Panc1 (cell line): ENCODE results near the gene ZNF441. TPM values are rescaled to one million over a fixed set of nuclear protein-coding genes. Genes with fewer than 3 reads are reported as not detected.

Experiments used
- ATAC-seq: fragments of 200-7000 bp; cut with Tn5 transposase; 2 replicates; pipeline ENCODE4 v1.9.1; 2020; ENCODE audit warnings: mild to moderate bottlenecking, moderate library complexity
- BruUV-seq: library from RNA; stranded (reverse); fragments of 400-500 nt; replicated peaks from 2 replicates; lab custom pipeline; 2021; lab: Mats Ljungman, UMichigan
- CTCF ChIA-PET: fragments of 300-600 bp; sonication (Branson Sonifier 250); formaldehyde crosslinking; loops from one replicate; lab custom pipeline; 2022; ENCODE audit warnings: antibody characterized with exemption; lab: Charles Lee
- POLR2A ChIA-PET: fragments of 300-600 bp; sonication (Branson Sonifier 250); formaldehyde crosslinking; loops from one replicate; lab custom pipeline; 2022; ENCODE audit warnings: antibody characterized with exemption; lab: Charles Lee
- DNase-seq: peaks from one replicate; pipeline ENCODE4 v3.0.0-alpha.2; 2010; ENCODE audit warnings: low read depth, low spot score
- H3K27ac ChIP-seq: 2 replicates; pipeline ENCODE4 v1.5.1; 2011; ENCODE audit warnings: mild to moderate bottlenecking, low read length, inconsistent platforms
- H3K27me3 ChIP-seq: fragments of 200-500 bp; sonication (Bioruptor generic); 2 replicates; pipeline ENCODE4 v1.6.0; 2014; ENCODE audit warnings: low read length, inconsistent platforms; ENCODE audit not compliant: control insufficient read depth, insufficient read depth
- H3K36me3 ChIP-seq: fragments of 200-500 bp; sonication (Bioruptor generic); 2 replicates; pipeline ENCODE4 v1.5.1; 2014; ENCODE audit warnings: inconsistent platforms, mild to moderate bottlenecking, low read length, moderate library complexity; ENCODE audit not compliant: control insufficient read depth, insufficient read depth
- H3K4me1 ChIP-seq: 2 replicates; pipeline ENCODE4 v1.5.1; 2011; ENCODE audit warnings: inconsistent platforms, mild to moderate bottlenecking, low read length, moderate library complexity; ENCODE audit not compliant: control insufficient read depth, insufficient read depth
- H3K4me3 ChIP-seq, 2 experiments: 2 replicates each; pipeline ENCODE4 v1.5.1; 2011 to 2012; ENCODE audit warnings: low read depth in 2 of 2, low read length in 2 of 2, mild to moderate bottlenecking in 2 of 2, inconsistent platforms in 1 of 2, moderate library complexity in 1 of 2
- H3K9me3 ChIP-seq: fragments of 200-500 bp; sonication (Bioruptor generic); 2 replicates; pipeline ENCODE4 v1.5.1; 2014; ENCODE audit warnings: low read depth, mild to moderate bottlenecking, inconsistent platforms, low read length, moderate library complexity; ENCODE audit not compliant: control insufficient read depth, insufficient read depth
- CTCF ChIP-seq: fragments of 450-650 bp; IDR thresholded peaks from 2 replicates; pipeline ENCODE4 v1.5.1; 2017; ENCODE audit warnings: mild to moderate bottlenecking
- POLR2AphosphoS5 ChIP-seq: IDR thresholded peaks from 2 replicates; pipeline ENCODE4 v1.6.1; 2012; ENCODE audit warnings: mild to moderate bottlenecking, low read depth, low read length, moderate library complexity
- REST ChIP-seq, 2 experiments: IDR thresholded peaks; 2 replicates each; pipeline ENCODE4 v1.6.1; 2011 to 2012; ENCODE audit warnings: low read depth in 2 of 2, control low read depth in 1 of 2, low read length in 1 of 2, mild to moderate bottlenecking in 1 of 2, moderate library complexity in 1 of 2; ENCODE audit not compliant: insufficient read depth in 1 of 2
- SIN3A ChIP-seq: IDR thresholded peaks from 2 replicates; pipeline ENCODE4 v1.6.1; 2012; ENCODE audit warnings: low read depth, mild to moderate bottlenecking, low read length, moderate library complexity, borderline replicate concordance; ENCODE audit not compliant: insufficient read depth
- TCF7L2 ChIP-seq: IDR thresholded peaks from 2 replicates; pipeline ENCODE4 v1.6.1; 2011; ENCODE audit warnings: mild to moderate bottlenecking, low read depth, low read length, inconsistent platforms
- in situ Hi-C: cut with HindIII; loops from 2 replicates; pipeline ENCODE4 v1.10.0; 2016; ENCODE audit warnings: low sequenced_read_pairs, low pct_unique_long_range_greater_than_20kb
- intact Hi-C: fragments of 100-400 bp; cut with micrococcal nuclease; formaldehyde crosslinking; loops from one replicate; pipeline ENCODE4 v1.10.0; 2022; ENCODE audit not compliant: unreplicated experiment
- total RNA-seq: library from RNA; stranded (reverse); gene quantifications from one replicate; pipeline ENCODE4 v1.2.1, GENCODE V29; 2021; ENCODE audit not compliant: unreplicated experiment

ZNF441 gene
- total RNA-seq, 1 experiment from 2014 or later, result 2.8 TPM

DNA sequence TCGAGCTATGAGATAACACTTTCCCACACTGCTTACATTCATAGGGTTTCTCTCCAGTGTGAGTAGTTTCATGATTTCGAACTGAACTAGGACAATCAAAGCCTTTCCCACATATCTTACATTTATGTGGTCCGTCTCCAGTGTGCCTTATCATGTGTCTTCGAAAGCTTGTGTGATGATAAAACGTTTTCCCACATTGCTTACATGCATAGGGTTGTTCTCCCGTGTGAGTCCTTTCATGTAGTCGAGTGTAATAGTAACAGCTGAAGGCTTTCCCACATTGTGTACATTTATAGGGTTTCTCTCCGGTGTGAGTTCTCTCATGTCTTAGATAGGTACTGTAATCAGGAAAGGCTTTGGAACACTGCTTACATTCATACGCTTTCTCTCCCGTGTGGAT lies 44.4 kb upstream of the ZNF441 start:
- H3K9me3 ChIP-seq, result peaks cover 57% of the 10 kb centered on the region
- BruUV-seq, result no TSS peak
- in situ Hi-C loops, result no loop called here
- DNase-seq (no peak), ATAC-seq (no peak)
- CTCF ChIA-PET, result no interaction called here
- TF ChIP-seq TCF7L2 (no peak), REST (IDR thresholded peaks at IDR 0.05; ENCODE audit: insufficient read depth in 1 of 2, low read depth in 2 of 2, low read length in 1 of 2) (no peak), CTCF (no peak), POLR2AphosphoS5 (no peak), SIN3A (no peak)
- intact Hi-C loops, result no loop called here
- no peak overlapping the region for H3K4me3 ChIP-seq
- H3K36me3 ChIP-seq, result peaks cover 2% of the 10 kb centered on the region; the same call in 1 of the 2 replicates
- no peaks in the 10 kb centered on the region for H3K4me1 ChIP-seq
- no peaks in the 10 kb centered on the region for H3K27me3 ChIP-seq
- POLR2A ChIA-PET, result no interaction called here
- H3K27ac ChIP-seq, result no peak overlapping the region

GRCh38 chr19:11729586-11729985 lies 37.2 kb upstream of the ZNF441 start:
- H3K4me3 ChIP-seq, result no peak overlapping the region
- no peak for DNase-seq
- TF ChIP-seq POLR2AphosphoS5 (no peak), REST (IDR thresholded peaks at IDR 0.05; ENCODE audit: insufficient read depth in 1 of 2, low read depth in 2 of 2, low read length in 1 of 2) (no peak), SIN3A (no peak), TCF7L2 (no peak), CTCF (no peak)

More at GRCh38 chr19:11729586-11729985, 37.2 kb upstream of the ZNF441 start:
- intact Hi-C loops, result no loop called here
- CTCF ChIA-PET, result no interaction called here
- Histone ChIP-seq H3K9me3 (peaks cover 25% of the 10 kb centered on the region; the same call in 1 of the 2 replicates), H3K36me3 (no peaks in the 10 kb centered on the region), H3K27ac (no peak overlapping the region), H3K27me3 (no peaks in the 10 kb centered on the region), H3K4me1 (no peaks in the 10 kb centered on the region)
- no TSS peak for BruUV-seq
- ATAC-seq, result no peak
- POLR2A ChIA-PET, result interaction anchor here (0.7 kb wide), 1 partner anchor 22 kb away, joined by 10 read pairs; no protein-coding TSS in a partner anchor
- in situ Hi-C loops, result no loop called here
